ENCODE data around the gene P2RY13.

DNA sequence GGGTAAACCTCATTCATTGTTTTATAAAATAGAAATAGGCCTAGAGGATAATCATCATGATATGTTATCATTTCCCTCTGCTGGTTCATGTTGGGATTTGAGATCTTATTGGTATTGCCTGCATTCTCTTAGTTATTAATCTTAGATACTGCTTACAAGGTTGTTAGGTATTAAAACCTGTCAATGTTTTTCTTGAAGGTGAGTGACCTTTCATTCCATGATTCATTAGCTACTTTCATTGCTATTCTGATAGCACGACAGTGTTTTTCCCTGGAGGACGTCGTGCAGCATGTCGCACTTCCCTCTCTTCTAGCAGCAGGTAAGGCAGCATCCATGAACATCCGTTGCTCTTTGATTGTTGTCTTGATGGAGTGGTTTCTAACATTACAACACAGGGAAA lies 38.1 kb upstream of the P2RY13 start:
- TF ChIP-seq, protein P1, sequence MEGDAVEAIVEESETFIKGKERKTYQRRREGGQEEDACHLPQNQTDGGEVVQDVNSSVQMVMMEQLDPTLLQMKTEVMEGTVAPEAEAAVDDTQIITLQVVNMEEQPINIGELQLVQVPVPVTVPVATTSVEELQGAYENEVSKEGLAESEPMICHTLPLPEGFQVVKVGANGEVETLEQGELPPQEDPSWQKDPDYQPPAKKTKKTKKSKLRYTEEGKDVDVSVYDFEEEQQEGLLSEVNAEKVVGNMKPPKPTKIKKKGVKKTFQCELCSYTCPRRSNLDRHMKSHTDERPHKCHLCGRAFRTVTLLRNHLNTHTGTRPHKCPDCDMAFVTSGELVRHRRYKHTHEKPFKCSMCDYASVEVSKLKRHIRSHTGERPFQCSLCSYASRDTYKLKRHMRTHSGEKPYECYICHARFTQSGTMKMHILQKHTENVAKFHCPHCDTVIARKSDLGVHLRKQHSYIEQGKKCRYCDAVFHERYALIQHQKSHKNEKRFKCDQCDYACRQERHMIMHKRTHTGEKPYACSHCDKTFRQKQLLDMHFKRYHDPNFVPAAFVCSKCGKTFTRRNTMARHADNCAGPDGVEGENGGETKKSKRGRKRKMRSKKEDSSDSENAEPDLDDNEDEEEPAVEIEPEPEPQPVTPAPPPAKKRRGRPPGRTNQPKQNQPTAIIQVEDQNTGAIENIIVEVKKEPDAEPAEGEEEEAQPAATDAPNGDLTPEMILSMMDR (CRISPR knock-in tag; IDR thresholded peaks at IDR 0.05), result no peak
- TF ChIP-seq HCFC1 (IDR thresholded peaks at IDR 0.05; ENCODE audit: low read depth, low read length), result no peak
- TF ChIP-seq RELA (CRISPR knock-in tag; IDR thresholded peaks at IDR 0.05), result no peak
- no peak for TF ChIP-seq ZNF33B (CRISPR knock-in tag; IDR thresholded peaks at IDR 0.05)
- TF ChIP-seq NONO (IDR thresholded peaks at IDR 0.05), result no peak
- TF ChIP-seq NONO (CRISPR knock-in tag; conservative IDR thresholded peaks at IDR 0.05), result no peak
- TF ChIP-seq, protein P2, sequence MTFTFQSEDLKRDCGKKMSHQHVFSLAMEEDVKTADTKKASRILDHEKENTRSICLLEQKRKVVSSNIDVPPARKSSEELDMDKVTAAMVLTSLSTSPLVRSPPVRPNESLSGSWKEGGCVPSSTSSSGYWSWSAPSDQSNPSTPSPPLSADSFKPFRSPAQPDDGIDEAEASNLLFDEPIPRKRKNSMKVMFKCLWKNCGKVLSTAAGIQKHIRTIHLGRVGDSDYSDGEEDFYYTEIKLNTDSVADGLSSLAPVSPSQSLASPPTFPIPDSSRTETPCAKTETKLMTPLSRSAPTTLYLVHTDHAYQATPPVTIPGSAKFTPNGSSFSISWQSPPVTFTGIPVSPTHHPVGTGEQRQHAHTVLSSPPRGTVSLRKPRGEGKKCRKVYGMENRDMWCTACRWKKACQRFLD (CRISPR knock-in tag; IDR thresholded peaks at IDR 0.05; ENCODE audit: borderline replicate concordance), result no peak
- TF ChIP-seq ZNF678 (CRISPR knock-in tag; IDR thresholded peaks at IDR 0.05), result no peak
- TF ChIP-seq MTA3 (CRISPR knock-in tag; IDR thresholded peaks at IDR 0.05), result no peak
